ENCODE measurements around the gene ENAH. TPM values are rescaled to one million over a fixed set of nuclear protein-coding genes. Genes with fewer than 3 reads are reported as not detected.

ENAH gene
- polyA plus RNA-seq, 3 donors = 0.12 TPM; not detected in 2

DNA sequence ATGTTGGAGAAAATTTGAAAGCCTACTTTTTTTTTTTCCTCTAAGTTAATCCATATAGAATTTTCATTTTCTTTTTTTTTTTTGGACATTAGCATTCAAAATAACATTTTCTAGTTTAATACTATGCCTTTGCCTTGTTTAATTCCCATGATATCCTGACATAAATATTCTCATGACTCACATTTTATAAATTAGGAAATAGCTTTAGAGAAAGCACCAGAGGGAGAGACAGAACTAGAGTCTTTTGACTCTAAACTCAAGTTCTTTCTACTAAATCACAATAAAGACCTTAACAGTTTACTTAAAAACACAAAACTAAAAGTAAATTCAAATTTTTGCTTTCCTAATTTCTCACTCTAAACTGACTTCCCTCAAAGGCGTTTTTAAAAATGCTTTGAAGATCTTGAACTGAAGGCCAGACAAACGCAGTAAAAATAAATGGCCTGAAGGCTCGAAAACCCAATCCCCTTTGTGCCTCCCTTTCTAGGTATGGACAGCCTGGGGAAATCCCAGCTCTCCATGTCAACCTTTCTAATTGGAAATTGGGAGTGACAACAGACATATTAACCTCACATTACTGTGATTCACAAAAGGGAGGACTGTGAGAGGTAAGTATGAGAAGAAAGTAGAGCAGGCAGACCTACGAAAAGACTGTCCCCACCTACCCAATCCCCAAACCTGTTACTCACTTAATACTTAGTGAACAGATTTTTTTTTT lies 104.6 kb downstream of the ENAH start:
- intact Hi-C loops (cut with micrococcal nuclease) = no loop called here
- WGBS (ENCODE audit: insufficient coverage) = 100% methylated on average over 2 of the region's 4 CpGs

DNA sequence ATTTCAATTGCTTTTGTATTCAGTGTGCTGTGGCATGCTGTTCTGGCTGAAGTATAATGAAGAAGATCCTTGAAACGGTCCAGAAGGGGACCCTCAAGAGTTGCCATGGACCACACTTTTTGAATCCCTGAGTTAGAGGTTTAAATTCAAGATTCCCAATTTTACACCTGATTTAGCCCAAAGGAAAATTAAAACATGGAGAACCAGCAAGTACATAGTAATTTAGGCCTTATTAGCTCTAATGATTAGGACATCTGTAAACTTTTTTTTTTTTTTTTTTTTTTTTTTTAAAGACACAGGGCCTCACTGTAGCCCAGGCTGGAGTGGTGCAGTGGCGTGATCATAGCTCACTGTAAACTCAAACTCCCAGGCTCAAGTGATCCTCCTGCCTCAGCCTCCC lies 107.3 kb downstream of the ENAH start:
- H3K36me3 Mint-ChIP-seq = no peaks in the 10 kb centered on the region
- DNase-seq = no peak
- Histone ChIP-seq H3K4me3 (replicated peaks in 1 of 3; ENCODE audit: low read depth in 2 of 3, low read length in 3 of 3) (no peak overlapping the region), H2AFZ (ENCODE audit: insufficient read depth, low read depth, low read length, poor library complexity, severe bottlenecking) (no peak overlapping the region), H3K27ac (ENCODE audit: low read depth in 1 of 2, low read length in 2 of 2) (no peak overlapping the region), H3K79me2 (ENCODE audit: insufficient read depth, low read length) (no peaks in the 10 kb centered on the region), H3K4me1 (ENCODE audit: control insufficient read depth in 1 of 2, insufficient read depth in 2 of 2, low read length in 2 of 2) (no peaks in the 10 kb centered on the region), H3K36me3 (replicated peaks in 1 of 2; ENCODE audit: control insufficient read depth in 1 of 2, insufficient read depth in 2 of 2, low read length in 2 of 2) (no peaks in the 10 kb centered on the region), H4K20me1 (ENCODE audit: insufficient read depth, low read length) (no peaks in the 10 kb centered on the region), H3K4me2 (replicated peaks; ENCODE audit: extremely low read depth, low read length, poor library complexity, severe bottlenecking) (no peak overlapping the region), H3K9ac (ENCODE audit: insufficient read depth, low read length, poor library complexity, severe bottlenecking) (no peak overlapping the region), H3K9me3 (replicated peaks in 1 of 2; ENCODE audit: control insufficient read depth in 1 of 2, insufficient read depth in 1 of 2, low read length in 2 of 2) (no peaks in the 10 kb centered on the region), H3K27me3 (ENCODE audit: control insufficient read depth in 2 of 2, insufficient read depth in 2 of 2, low read length in 2 of 2) (no peaks in the 10 kb centered on the region)
- no peaks in the 10 kb centered on the region for H3K27me3 Mint-ChIP-seq (ENCODE audit: low read depth in 3 of 3)
- intact Hi-C loops (cut with micrococcal nuclease) = no loop called here
- no CpG with 5 or more reads among the region's 2 CpGs for WGBS (ENCODE audit: insufficient coverage)
- H3K4me1 Mint-ChIP-seq = no peaks in the 10 kb centered on the region
- no peak overlapping the region for H3K4me3 Mint-ChIP-seq
- no peak overlapping the region for H3K27ac Mint-ChIP-seq
- H3K9me3 Mint-ChIP-seq = no peaks in the 10 kb centered on the region
- TF ChIP-seq, protein P1, sequence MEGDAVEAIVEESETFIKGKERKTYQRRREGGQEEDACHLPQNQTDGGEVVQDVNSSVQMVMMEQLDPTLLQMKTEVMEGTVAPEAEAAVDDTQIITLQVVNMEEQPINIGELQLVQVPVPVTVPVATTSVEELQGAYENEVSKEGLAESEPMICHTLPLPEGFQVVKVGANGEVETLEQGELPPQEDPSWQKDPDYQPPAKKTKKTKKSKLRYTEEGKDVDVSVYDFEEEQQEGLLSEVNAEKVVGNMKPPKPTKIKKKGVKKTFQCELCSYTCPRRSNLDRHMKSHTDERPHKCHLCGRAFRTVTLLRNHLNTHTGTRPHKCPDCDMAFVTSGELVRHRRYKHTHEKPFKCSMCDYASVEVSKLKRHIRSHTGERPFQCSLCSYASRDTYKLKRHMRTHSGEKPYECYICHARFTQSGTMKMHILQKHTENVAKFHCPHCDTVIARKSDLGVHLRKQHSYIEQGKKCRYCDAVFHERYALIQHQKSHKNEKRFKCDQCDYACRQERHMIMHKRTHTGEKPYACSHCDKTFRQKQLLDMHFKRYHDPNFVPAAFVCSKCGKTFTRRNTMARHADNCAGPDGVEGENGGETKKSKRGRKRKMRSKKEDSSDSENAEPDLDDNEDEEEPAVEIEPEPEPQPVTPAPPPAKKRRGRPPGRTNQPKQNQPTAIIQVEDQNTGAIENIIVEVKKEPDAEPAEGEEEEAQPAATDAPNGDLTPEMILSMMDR (IDR thresholded peaks at IDR 0.05) = no peak

More for the DNA sequence above, 104.6 kb downstream of the ENAH start:
- H3K4me1 ChIP-seq (ENCODE audit: control insufficient read depth in 1 of 2, insufficient read depth in 2 of 2, low read length in 2 of 2) = no peaks in the 10 kb centered on the region
- Mint-ChIP-seq H3K36me3 (no peaks in the 10 kb centered on the region), H3K9me3 (no peaks in the 10 kb centered on the region), H3K27ac (no peak overlapping the region), H3K4me3 (no peak overlapping the region), H3K27me3 (ENCODE audit: low read depth in 3 of 3) (no peaks in the 10 kb centered on the region), H3K4me1 (no peaks in the 10 kb centered on the region)
- no peak overlapping the region for H2AFZ ChIP-seq (ENCODE audit: insufficient read depth, low read depth, low read length, poor library complexity, severe bottlenecking)
- no peaks in the 10 kb centered on the region for H3K9me3 ChIP-seq (replicated peaks in 1 of 2; ENCODE audit: control insufficient read depth in 1 of 2, insufficient read depth in 1 of 2, low read length in 2 of 2)
- H3K9ac ChIP-seq (ENCODE audit: insufficient read depth, low read length, poor library complexity, severe bottlenecking) = no peak overlapping the region
- no peaks in the 10 kb centered on the region for H4K20me1 ChIP-seq (ENCODE audit: insufficient read depth, low read length)
- TF ChIP-seq, protein P1 (IDR thresholded peaks at IDR 0.05) = no peak
- DNase-seq = no peak
- H3K4me2 ChIP-seq (replicated peaks; ENCODE audit: extremely low read depth, low read length, poor library complexity, severe bottlenecking) = no peak overlapping the region
- no peak overlapping the region for H3K27ac ChIP-seq (ENCODE audit: low read depth in 1 of 2, low read length in 2 of 2)
- H3K79me2 ChIP-seq (ENCODE audit: insufficient read depth, low read length) = no peaks in the 10 kb centered on the region
- no peaks in the 10 kb centered on the region for H3K27me3 ChIP-seq (ENCODE audit: control insufficient read depth in 2 of 2, insufficient read depth in 2 of 2, low read length in 2 of 2)
- H3K36me3 ChIP-seq (replicated peaks in 1 of 2; ENCODE audit: control insufficient read depth in 1 of 2, insufficient read depth in 2 of 2, low read length in 2 of 2) = no peaks in the 10 kb centered on the region
- H3K4me3 ChIP-seq (replicated peaks in 1 of 3; ENCODE audit: low read depth in 2 of 3, low read length in 3 of 3) = no peak overlapping the region
